Activated CD4-positive, alpha-beta T cell treated with anti-CD3 and anti-CD28 coated beads, Interleukin-2, amount 50 U/mL, for 24 hours (primary cell): Measurements from ENCODE around the gene SPESP1.

Experiments used
- DNase-seq, 2 donors: peaks; one replicate each; pipeline ENCODE4 v3.0.0-alpha.2; 2020; ENCODE audit warnings: low read depth in 1 of 2, low spot score in 1 of 2

The SPESP1 gene

GRCh38 chr15:68930268-68931022, at the start of gene SPESP1:
SPESP1 (plus strand) TSS chr15:68930525; CDS start chr15:68930654, 129 bp downstream.
- peak in 1 of 2 donors; percentile 25 for DNase-seq

- DNase-seq: no peak
These were observed 45.3 kb upstream of the SPESP1 start for GRCh38 chr15:68885070-68885469.

- DNase-seq: no peak
These were observed 43.2 kb upstream of the SPESP1 start for GRCh38 chr15:68887120-68887519.

- DNase-seq: no peak
These were observed 42.5 kb upstream of the SPESP1 start for GRCh38 chr15:68887819-68888218.

- DNase-seq: no peak
These were observed 41.9 kb upstream of the SPESP1 start for GRCh38 chr15:68888419-68888818.

GRCh38 chr15:68894208-68894607, 36.1 kb upstream of the SPESP1 start:
- no peak for DNase-seq

- DNase-seq: no peak
These were observed 34.1 kb upstream of the SPESP1 start for GRCh38 chr15:68896178-68896577.

- DNase-seq: no peak
These were observed 33.3 kb upstream of the SPESP1 start for GRCh38 chr15:68897016-68897415.

- no peak for DNase-seq
These were observed 30.3 kb upstream of the SPESP1 start for GRCh38 chr15:68900027-68900426.

- DNase-seq: no peak
These were observed 22.9 kb upstream of the SPESP1 start for GRCh38 chr15:68907396-68907923.

GRCh38 chr15:68909601-68910100, 20.7 kb upstream of the SPESP1 start:
- no peak for DNase-seq

GRCh38 chr15:68910341-68910740, 20.0 kb upstream of the SPESP1 start:
- no peak for DNase-seq

- no peak for DNase-seq
These were observed 19.5 kb upstream of the SPESP1 start for GRCh38 chr15:68910816-68911215.

- no peak for DNase-seq
These were observed 8.4 kb upstream of the SPESP1 start for GRCh38 chr15:68921926-68922325.

- DNase-seq: peak; percentile 22 to 49
These were observed 5.3 kb upstream of the SPESP1 start for GRCh38 chr15:68924866-68925560.

- DNase-seq: no peak
These were observed 2.7 kb downstream of the SPESP1 start for GRCh38 chr15:68933001-68933400.

GRCh38 chr15:68934341-68934740, 4.0 kb downstream of the SPESP1 start:
- no peak for DNase-seq

- no peak for DNase-seq
These were observed 5.1 kb downstream of the SPESP1 start for GRCh38 chr15:68935400-68935937.

GRCh38 chr15:68939501-68939900, 9.2 kb downstream of the SPESP1 start:
- no peak for DNase-seq

- no peak for DNase-seq
These were observed 21.5 kb downstream of the SPESP1 start for GRCh38 chr15:68951813-68952212.

- DNase-seq: no peak
These were observed 27.4 kb downstream of the SPESP1 start for GRCh38 chr15:68957696-68958095.

GRCh38 chr15:68958597-68958996, 28.3 kb downstream of the SPESP1 start:
- DNase-seq: no peak
